Brain pericyte (primary cell): Measurements from ENCODE around the gene SLC66A3.
A peak's percentile ranks its signal among the peaks of the same experiment; 100 is the strongest.

Source experiments
- DNase-seq: peaks from one replicate; pipeline ENCODE4 v3.0.0-alpha.2; 2012; ENCODE audit warnings: low read depth, low spot score

The SLC66A3 gene

GRCh38 chr2:11134349-11134748 is 20.9 kb upstream of the SLC66A3 start:
- DNase-seq = no peak

DNA sequence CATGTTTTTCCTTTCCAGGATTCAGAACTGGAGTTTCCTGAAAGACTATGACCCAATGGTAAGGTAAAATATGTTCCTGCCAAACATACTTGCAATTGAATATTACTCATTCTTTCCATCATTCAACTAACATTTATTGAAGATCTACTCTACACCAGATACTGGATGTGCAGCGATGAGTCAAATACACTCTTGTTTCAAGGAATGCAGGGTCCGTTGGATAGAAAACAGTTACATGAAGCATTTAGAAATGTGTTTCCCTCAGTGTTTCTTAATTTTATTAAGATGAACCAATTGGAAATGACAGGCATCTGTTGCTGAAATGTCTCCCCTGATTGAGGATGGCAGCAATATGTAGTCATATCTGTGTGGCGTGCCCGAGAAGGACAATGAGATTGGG is 14.8 kb upstream of the SLC66A3 start:
- no peak for DNase-seq

- DNase-seq = no peak
Measured at GRCh38 chr2:11141319-11141718, 13.9 kb upstream of the SLC66A3 start.

GRCh38 chr2:11142330-11142729 is 12.9 kb upstream of the SLC66A3 start:
- no peak for DNase-seq

DNA sequence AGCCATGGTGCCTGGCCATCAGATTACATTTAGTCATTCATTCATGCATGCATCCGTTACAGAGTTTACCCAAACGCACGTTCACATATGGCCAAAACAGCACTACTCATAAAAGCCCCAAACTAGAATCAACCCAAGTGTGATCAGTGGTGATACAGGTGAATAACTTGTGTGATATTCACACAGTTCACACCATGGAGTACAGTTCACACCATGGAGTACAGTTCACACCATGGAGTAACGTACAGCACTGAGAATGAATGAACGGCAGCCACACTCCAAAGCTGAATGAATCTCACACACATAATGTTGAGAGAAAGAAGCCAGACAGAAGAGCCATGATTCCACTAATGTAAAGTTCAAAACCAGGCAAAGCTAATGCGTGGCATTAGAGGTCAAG is 12.3 kb upstream of the SLC66A3 start:
- DNase-seq = no peak

DNA sequence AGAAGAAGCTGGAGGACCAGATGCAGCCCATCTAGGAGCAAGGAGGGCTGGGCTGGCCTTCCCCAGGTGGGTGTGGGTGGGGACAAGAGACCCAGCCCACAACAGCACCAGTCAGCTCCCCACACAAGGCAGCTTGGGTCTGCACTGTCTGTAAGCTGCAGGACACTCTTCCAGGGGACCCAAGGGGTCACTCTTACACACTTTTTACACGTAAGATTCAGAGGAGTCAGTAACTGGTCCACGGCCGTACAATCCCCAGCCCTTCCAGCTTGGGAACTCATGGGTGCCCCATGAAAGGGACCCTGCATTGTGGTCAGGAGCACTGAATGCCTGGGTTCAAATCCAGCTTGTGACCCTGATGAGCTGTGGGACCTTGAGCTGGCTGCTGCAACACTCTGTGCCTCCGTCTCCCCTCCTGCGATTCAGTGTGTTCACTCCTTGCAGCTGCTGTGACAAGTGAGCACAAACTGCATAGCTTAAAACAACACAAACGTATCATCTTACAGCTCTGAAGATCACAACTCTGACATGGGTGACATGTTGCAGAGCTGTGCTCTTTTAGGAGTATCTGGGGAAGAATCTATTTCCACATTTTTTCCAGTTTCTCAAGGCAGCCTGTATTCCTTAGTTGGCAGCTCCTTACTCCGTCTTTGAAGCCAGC is 11.1 kb upstream of the SLC66A3 start:
- DNase-seq = no peak

GRCh38 chr2:11144738-11145079 is 10.6 kb upstream of the SLC66A3 start:
- DNase-seq = no peak

GRCh38 chr2:11145350-11145749 is 9.9 kb upstream of the SLC66A3 start:
- no peak for DNase-seq

GRCh38 chr2:11146076-11146475 is 9.2 kb upstream of the SLC66A3 start:
- DNase-seq = no peak

GRCh38 chr2:11147263-11147662 is 8.0 kb upstream of the SLC66A3 start:
- DNase-seq = no peak

GRCh38 chr2:11152591-11152990 is 2.7 kb upstream of the SLC66A3 start:
- DNase-seq = no peak

- DNase-seq = no peak
Measured at GRCh38 chr2:11154016-11154922, 998 bp upstream of the SLC66A3 start.

DNA sequence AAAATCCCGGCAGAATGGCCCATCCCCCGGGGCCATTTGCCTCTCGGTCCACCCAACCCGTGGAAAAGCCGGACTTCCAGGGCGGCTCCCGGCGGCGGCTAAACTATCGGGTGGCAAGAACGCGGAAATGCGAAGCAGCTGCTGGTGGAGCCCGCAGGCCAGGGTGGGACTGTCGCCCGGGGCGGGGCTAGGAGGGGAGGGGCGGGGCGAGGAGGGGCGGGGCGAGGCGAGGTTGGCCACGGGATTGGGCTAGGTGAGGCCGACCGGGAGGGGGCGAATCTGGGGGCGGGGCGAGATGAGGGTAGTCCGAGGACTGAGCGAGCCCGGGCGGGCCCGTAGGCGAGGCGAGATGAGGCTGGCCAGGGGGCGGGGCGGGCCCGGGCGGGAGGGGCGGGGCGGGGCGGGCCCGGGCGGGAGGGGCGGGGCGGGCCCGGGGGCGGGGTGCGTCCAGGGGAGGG is 315 bp upstream of the SLC66A3 start:
- DNase-seq = peak; percentile 66

GRCh38 chr2:11156396-11157075 is 1.3 kb downstream of the SLC66A3 start:
- DNase-seq = no peak

DNA sequence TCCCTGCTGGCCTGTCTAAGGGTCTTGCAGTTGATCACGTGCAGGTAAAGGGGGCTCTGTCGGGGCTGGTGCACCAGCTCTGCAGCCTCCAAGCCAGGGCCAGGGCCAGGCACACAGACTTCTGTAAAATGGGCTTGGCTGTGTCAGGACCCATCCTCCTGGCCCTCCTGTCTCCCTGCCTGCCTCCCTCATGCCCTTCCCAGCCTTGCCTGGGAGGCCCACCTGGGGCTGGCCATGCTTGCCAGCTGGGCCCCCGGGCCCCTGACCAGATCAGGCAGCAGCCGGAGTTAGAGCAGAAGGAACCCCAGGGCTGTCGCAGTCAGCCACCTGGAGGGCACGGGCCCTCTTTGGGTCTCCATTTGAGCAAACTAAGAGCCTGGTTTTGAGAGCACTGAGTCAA is 2.0 kb downstream of the SLC66A3 start:
- no peak for DNase-seq

- no peak for DNase-seq
Measured at GRCh38 chr2:11157731-11158130, 2.5 kb downstream of the SLC66A3 start.

DNA sequence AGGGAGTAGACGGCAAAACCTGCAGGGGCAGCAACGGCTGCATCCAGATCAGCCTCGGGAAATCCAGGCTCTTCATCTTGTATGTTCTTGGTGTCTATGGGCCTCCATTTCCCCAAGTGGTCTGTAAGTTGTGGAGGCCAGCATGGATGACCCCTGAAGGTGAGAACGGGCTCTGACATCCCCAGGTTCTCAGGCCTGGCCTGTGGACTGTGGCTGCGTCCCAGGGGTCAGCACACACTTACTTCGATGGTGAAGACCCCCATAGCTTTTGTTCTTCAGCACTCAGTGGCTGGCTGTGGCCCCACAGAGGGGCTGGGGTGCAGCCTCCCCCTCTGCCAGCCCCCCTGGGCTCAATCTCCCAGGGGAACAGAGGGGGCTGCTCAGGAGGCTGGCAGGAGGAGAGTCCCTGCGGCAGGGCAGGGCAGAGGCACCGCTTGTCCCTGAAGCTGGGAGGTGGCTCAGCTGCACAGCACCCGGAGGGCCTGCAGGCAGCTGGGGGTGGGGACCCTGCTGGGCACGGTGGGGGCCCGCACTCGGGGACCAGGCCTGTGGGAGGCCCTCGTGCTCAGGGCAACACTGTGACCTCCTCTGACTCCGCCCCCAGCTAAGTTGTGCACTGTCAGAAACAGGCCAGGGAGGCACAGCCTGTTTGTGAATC is 3.8 kb downstream of the SLC66A3 start:
- DNase-seq = no peak

GRCh38 chr2:11159574-11160170 is 4.4 kb downstream of the SLC66A3 start:
- no peak for DNase-seq

DNA sequence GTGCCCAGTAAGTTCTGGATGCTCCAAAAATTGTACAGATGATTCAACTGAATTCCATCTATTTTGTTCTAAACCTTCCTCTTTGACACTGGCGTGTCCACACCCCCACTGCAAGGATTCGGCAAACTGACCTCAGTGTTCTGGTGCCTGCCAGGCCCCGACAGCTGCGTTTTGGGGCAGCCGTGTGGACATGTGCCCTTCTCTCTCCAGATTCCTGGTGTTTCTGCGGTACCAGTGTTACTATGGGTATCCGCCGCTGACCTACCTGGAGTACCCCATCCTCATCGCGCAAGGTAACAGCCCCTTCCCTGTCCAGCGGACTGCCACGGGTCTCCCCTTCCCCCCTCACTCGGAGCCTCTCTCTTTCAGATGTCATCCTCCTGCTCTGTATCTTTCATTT is 5.0 kb downstream of the SLC66A3 start:
- DNase-seq = no peak

DNA sequence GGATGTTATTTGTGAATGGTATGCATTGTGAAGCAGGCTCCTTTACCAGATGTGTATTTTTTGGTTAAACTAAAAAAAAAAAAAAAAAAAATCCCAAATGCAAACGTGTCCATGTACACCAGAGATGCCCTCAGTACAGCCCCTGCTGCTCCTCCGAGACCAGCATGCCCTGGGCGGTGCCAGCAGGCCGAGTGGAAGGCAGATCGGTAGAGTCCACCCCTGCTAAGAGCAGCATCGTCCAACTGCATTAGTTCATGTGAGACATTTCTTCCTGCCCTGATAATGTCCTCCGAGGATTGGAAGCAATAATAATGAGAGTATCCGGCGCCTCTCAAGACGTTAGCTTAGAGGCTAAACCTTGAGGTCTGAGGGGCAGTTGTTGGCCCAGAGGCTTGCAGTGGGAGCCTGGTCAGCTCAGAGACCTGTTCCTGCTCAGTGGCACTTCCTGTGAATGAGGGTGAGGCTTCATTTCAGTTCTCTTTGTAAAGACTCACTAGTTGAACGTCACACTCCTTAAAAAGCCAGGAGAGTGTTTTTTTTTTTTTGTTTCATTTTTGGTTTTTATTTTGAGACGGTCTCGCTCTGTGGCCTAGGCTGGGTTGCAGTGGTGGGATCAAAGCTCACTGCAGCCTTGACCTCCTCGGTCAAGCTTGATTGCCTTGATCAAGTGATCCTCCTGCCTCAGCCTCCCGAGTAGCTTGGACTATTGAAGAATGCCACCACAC is 5.6 kb downstream of the SLC66A3 start:
- no peak for DNase-seq

DNA sequence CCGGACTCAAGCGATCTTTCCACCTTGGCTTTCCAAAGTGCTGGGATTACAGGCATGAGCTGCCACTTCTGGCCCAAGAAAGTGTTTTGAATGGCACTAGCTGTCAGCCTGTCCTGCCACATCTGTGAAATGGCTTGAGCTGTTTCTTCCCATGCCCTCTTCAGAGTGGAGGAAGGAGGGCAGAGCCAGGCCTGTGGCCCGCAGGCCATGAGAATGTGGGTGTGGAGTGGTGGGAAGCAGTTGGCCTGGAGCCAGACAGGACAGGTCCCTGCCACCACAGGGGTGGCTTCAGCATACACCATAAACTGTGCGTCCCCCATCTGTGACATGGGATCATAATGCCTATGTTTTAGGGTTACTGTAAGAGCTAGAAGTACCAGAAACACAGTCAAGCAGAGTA is 6.5 kb downstream of the SLC66A3 start:
- DNase-seq = no peak
